Stimulated activated effector memory CD8-positive, alpha-beta T cell treated with anti-CD3 and anti-CD28 coated beads, Interleukin-12 subunit alpha, Interleukin-12 subunit beta, amount 100 ng/mL, for 72 hours (primary cell): ENCODE data around the gene E2F7.
"Not testable (repeated sequence)": the region's sequence is repeated elsewhere in the genome, so short reads cannot be mapped to it uniquely, and the experiment has no call there.

Experiments used
- ATAC-seq: fragments of 150-1000 bp; cut with Tn5 transposase; 2 replicates; pipeline ENCODE4 v1.10.0; 2021
- DNase-seq, 2 donors: peaks; one replicate each; pipeline ENCODE4 v3.0.0; 2021 to 2022; ENCODE audit warnings: low spot score in 2 of 2
- H3K27ac Mint-ChIP-seq: one replicate; pipeline ENCODE4 v1.8.0; 2022; ENCODE audit warnings: mild to moderate bottlenecking, mixed read lengths
- H3K36me3 Mint-ChIP-seq: one replicate; pipeline ENCODE4 v1.8.0; 2022; ENCODE audit warnings: mild to moderate bottlenecking, mixed read lengths
- H3K4me1 Mint-ChIP-seq: one replicate; pipeline ENCODE4 v1.8.0; 2022; ENCODE audit warnings: mixed read lengths
- H3K4me3 Mint-ChIP-seq: one replicate; pipeline ENCODE4 v1.8.0; 2022; ENCODE audit warnings: mild to moderate bottlenecking, mixed read lengths
- H3K9me3 Mint-ChIP-seq: one replicate; pipeline ENCODE4 v1.8.0; 2022; ENCODE audit warnings: mixed read lengths

Gene E2F7

GRCh38 chr12:77065361-77066204 is at the start of gene E2F7:
Gene E2F7 (minus strand): TSS chr12:77065569. CDS start chr12:77064635, 934 bp downstream.
- Mint-ChIP-seq H3K4me1 (peaks cover 14% of the 10 kb centered on the region), H3K4me3 (peak within 1 kb of the TSS; percentile 73), H3K27ac (peak within 1 kb of the TSS; percentile 72), H3K9me3 (no peaks in the 10 kb centered on the region), H3K36me3 (peaks cover 6% of the 10 kb centered on the region)
- ATAC-seq (peak; percentile 96), DNase-seq (peak; percentile 76 to 94)

GRCh38 chr12:77113971-77114370 is 48.6 kb upstream of the E2F7 start:
- H3K9me3 Mint-ChIP-seq, result peaks cover 6% of the 10 kb centered on the region
- H3K4me1 Mint-ChIP-seq, result no peaks in the 10 kb centered on the region
- no peaks in the 10 kb centered on the region for H3K36me3 Mint-ChIP-seq
- no peak for ATAC-seq
- no peak overlapping the region for H3K4me3 Mint-ChIP-seq
- DNase-seq, result no peak
- no peak overlapping the region for H3K27ac Mint-ChIP-seq

- DNase-seq (no peak), ATAC-seq (no peak)
- Mint-ChIP-seq H3K36me3 (no peaks in the 10 kb centered on the region), H3K4me3 (no peak overlapping the region), H3K4me1 (no peaks in the 10 kb centered on the region), H3K27ac (no peak overlapping the region), H3K9me3 (peaks cover 6% of the 10 kb centered on the region)
These were observed 43.3 kb upstream of the E2F7 start for GRCh38 chr12:77108707-77109106.

- ATAC-seq (no peak), DNase-seq (no peak)
- Mint-ChIP-seq H3K4me3 (no peak overlapping the region), H3K36me3 (no peaks in the 10 kb centered on the region), H3K4me1 (no peaks in the 10 kb centered on the region), H3K27ac (no peak overlapping the region), H3K9me3 (peaks cover 6% of the 10 kb centered on the region)
These were observed 41.8 kb upstream of the E2F7 start for GRCh38 chr12:77107121-77107520.

GRCh38 chr12:77104792-77105191 is 39.4 kb upstream of the E2F7 start:
- DNase-seq (no peak), ATAC-seq (no peak)
- no peak overlapping the region for H3K27ac Mint-ChIP-seq
- H3K4me3 Mint-ChIP-seq, result no peak overlapping the region
- no peaks in the 10 kb centered on the region for H3K4me1 Mint-ChIP-seq
- no peaks in the 10 kb centered on the region for H3K9me3 Mint-ChIP-seq
- no peaks in the 10 kb centered on the region for H3K36me3 Mint-ChIP-seq

GRCh38 chr12:77104286-77104685 is 38.9 kb upstream of the E2F7 start:
- H3K4me1 Mint-ChIP-seq, result no peaks in the 10 kb centered on the region
- ATAC-seq, result no peak
- no peaks in the 10 kb centered on the region for H3K9me3 Mint-ChIP-seq
- no peaks in the 10 kb centered on the region for H3K36me3 Mint-ChIP-seq
- no peak for DNase-seq
- H3K27ac Mint-ChIP-seq, result no peak overlapping the region
- no peak overlapping the region for H3K4me3 Mint-ChIP-seq

GRCh38 chr12:77102691-77103090 is 37.3 kb upstream of the E2F7 start:
- Mint-ChIP-seq H3K36me3 (no peaks in the 10 kb centered on the region), H3K9me3 (no peaks in the 10 kb centered on the region), H3K4me1 (no peaks in the 10 kb centered on the region), H3K4me3 (no peak overlapping the region), H3K27ac (no peak overlapping the region)
- DNase-seq (no peak), ATAC-seq (no peak)

- no peaks in the 10 kb centered on the region for H3K36me3 Mint-ChIP-seq
- H3K9me3 Mint-ChIP-seq, result no peaks in the 10 kb centered on the region
- H3K4me3 Mint-ChIP-seq, result no peak overlapping the region
- ATAC-seq (no peak), DNase-seq (no peak)
- H3K27ac Mint-ChIP-seq, result no peak overlapping the region
- no peaks in the 10 kb centered on the region for H3K4me1 Mint-ChIP-seq
These were observed 36.8 kb upstream of the E2F7 start for GRCh38 chr12:77102123-77102522.

- H3K27ac Mint-ChIP-seq, result no peak overlapping the region
- no peaks in the 10 kb centered on the region for H3K36me3 Mint-ChIP-seq
- DNase-seq (no peak), ATAC-seq (no peak)
- H3K9me3 Mint-ChIP-seq, result no peaks in the 10 kb centered on the region
- H3K4me1 Mint-ChIP-seq, result no peaks in the 10 kb centered on the region
- H3K4me3 Mint-ChIP-seq, result no peak overlapping the region
These were observed 34.4 kb upstream of the E2F7 start for GRCh38 chr12:77099799-77100198.

GRCh38 chr12:77097846-77098245 is 32.5 kb upstream of the E2F7 start:
- H3K4me3 Mint-ChIP-seq, result no peak overlapping the region
- no peak for ATAC-seq
- DNase-seq, result no peak
- no peaks in the 10 kb centered on the region for H3K36me3 Mint-ChIP-seq
- no peaks in the 10 kb centered on the region for H3K9me3 Mint-ChIP-seq
- H3K27ac Mint-ChIP-seq, result no peak overlapping the region
- H3K4me1 Mint-ChIP-seq, result no peaks in the 10 kb centered on the region

- H3K27ac Mint-ChIP-seq, H3K36me3 Mint-ChIP-seq, ATAC-seq, H3K9me3 Mint-ChIP-seq, H3K4me3 Mint-ChIP-seq, DNase-seq, H3K4me1 Mint-ChIP-seq: not testable (repeated sequence)
These were observed 26.9 kb upstream of the E2F7 start for GRCh38 chr12:77092227-77092626.

GRCh38 chr12:77089686-77090220 is 24.4 kb upstream of the E2F7 start:
- H3K27ac Mint-ChIP-seq, result no peak overlapping the region
- no peak for DNase-seq
- no peak for ATAC-seq
- H3K4me1 Mint-ChIP-seq, result no peaks in the 10 kb centered on the region
- no peaks in the 10 kb centered on the region for H3K36me3 Mint-ChIP-seq
- H3K4me3 Mint-ChIP-seq, result no peak overlapping the region
- H3K9me3 Mint-ChIP-seq, result peaks cover 4% of the 10 kb centered on the region

GRCh38 chr12:77087427-77087826 is 22.1 kb upstream of the E2F7 start:
- Mint-ChIP-seq H3K27ac (no peak overlapping the region), H3K4me1 (no peaks in the 10 kb centered on the region), H3K36me3 (no peaks in the 10 kb centered on the region), H3K4me3 (no peak overlapping the region), H3K9me3 (peaks cover 4% of the 10 kb centered on the region)
- peak; percentile 28 for ATAC-seq
- DNase-seq, result no peak

GRCh38 chr12:77082021-77082420 is 16.7 kb upstream of the E2F7 start:
- Mint-ChIP-seq H3K4me3 (no peak overlapping the region), H3K36me3 (no peaks in the 10 kb centered on the region), H3K27ac (no peak overlapping the region), H3K4me1 (no peaks in the 10 kb centered on the region), H3K9me3 (no peaks in the 10 kb centered on the region)
- ATAC-seq, result no peak
- DNase-seq, result no peak

- H3K9me3 Mint-ChIP-seq, result no peaks in the 10 kb centered on the region
- no peaks in the 10 kb centered on the region for H3K4me1 Mint-ChIP-seq
- H3K4me3 Mint-ChIP-seq, result no peak overlapping the region
- H3K27ac Mint-ChIP-seq, result no peak overlapping the region
- no peaks in the 10 kb centered on the region for H3K36me3 Mint-ChIP-seq
- DNase-seq (no peak), ATAC-seq (no peak)
These were observed 14.3 kb upstream of the E2F7 start for GRCh38 chr12:77079631-77080030.

GRCh38 chr12:77078231-77078630 is 12.9 kb upstream of the E2F7 start:
- no peak for DNase-seq
- H3K9me3 Mint-ChIP-seq, result no peaks in the 10 kb centered on the region
- no peaks in the 10 kb centered on the region for H3K36me3 Mint-ChIP-seq
- no peaks in the 10 kb centered on the region for H3K4me1 Mint-ChIP-seq
- no peak for ATAC-seq
- H3K4me3 Mint-ChIP-seq, result no peak overlapping the region
- H3K27ac Mint-ChIP-seq, result no peak overlapping the region
